GM10266 (cell line): Measurements from ENCODE around the gene ETS2.

Experiments
- DNase-seq: peaks from one replicate; pipeline ENCODE4 v3.0.0; 2012; ENCODE audit errors: extremely low spot score
- CTCF ChIP-seq: IDR thresholded peaks from 2 replicates; pipeline ENCODE4 v1.5.1; 2012; ENCODE audit warnings: mild to moderate bottlenecking, low read depth; ENCODE audit not compliant: control insufficient read depth, insufficient read depth; ENCODE audit errors: missing control alignments

The ETS2 gene

GRCh38 chr21:38832664-38833063 is 26.9 kb downstream of the ETS2 start:
- no peak for TF ChIP-seq CTCF
- DNase-seq, result no peak

GRCh38 chr21:38833117-38833516 is 27.4 kb downstream of the ETS2 start:
- no peak for DNase-seq
- TF ChIP-seq CTCF, result no peak

- no peak for TF ChIP-seq CTCF
- no peak for DNase-seq
Measured at GRCh38 chr21:38834725-38835124, 29.0 kb downstream of the ETS2 start.

- TF ChIP-seq CTCF, result no peak
- no peak for DNase-seq
Measured at GRCh38 chr21:38837806-38838461, 32.2 kb downstream of the ETS2 start.

GRCh38 chr21:38838598-38839327 is 33.0 kb downstream of the ETS2 start:
- no peak for DNase-seq

GRCh38 chr21:38839328-38840286 is 33.9 kb downstream of the ETS2 start:
- DNase-seq, result no peak
- TF ChIP-seq CTCF, result no peak

More at GRCh38 chr21:38838598-38839327, 33.0 kb downstream of the ETS2 start:
- TF ChIP-seq CTCF, result no peak
